GM23338 (cell line): ENCODE data around the gene SYPL2. TPM values are rescaled to one million over a fixed set of nuclear protein-coding genes. Genes with fewer than 3 reads are reported as not detected.
A peak's percentile ranks its signal among the peaks of the same experiment; 100 is the strongest.

Experiments used
- ATAC-seq: fragments of 200-7000 bp; cut with Tn5 transposase; 3 replicates; pipeline ENCODE4 v1.9.1; 2020
- DNase-seq: peaks from one replicate; pipeline ENCODE4 v3.0.0-alpha.2; 2015; ENCODE audit warnings: low spot score
- H2AFZ ChIP-seq: fragments of 200-600 bp; sonication (generic); 2 replicates; pipeline ENCODE4 v1.8.0; 2016; ENCODE audit warnings: antibody characterized with exemption, mild to moderate bottlenecking, moderate library complexity
- H3F3A ChIP-seq: fragments of 200-600 bp; sonication (generic); replicated peaks from 2 replicates; pipeline ENCODE4 v1.8.0; 2017; ENCODE audit warnings: antibody characterized with exemption, mixed run types, low read depth
- H3K27ac ChIP-seq: fragments of 200-600 bp; sonication (generic); 2 replicates; pipeline ENCODE4 v1.6.1; 2016; ENCODE audit warnings: low read depth
- H3K27me3 ChIP-seq: fragments of 200-600 bp; sonication (generic); 2 replicates; pipeline ENCODE4 v1.8.0; 2016; ENCODE audit warnings: mild to moderate bottlenecking, mixed run types, moderate library complexity; ENCODE audit not compliant: insufficient read depth
- H3K36me3 ChIP-seq: fragments of 200-600 bp; sonication (generic); 2 replicates; pipeline ENCODE4 v1.8.0; 2016; ENCODE audit warnings: mild to moderate bottlenecking; ENCODE audit not compliant: insufficient read depth
- H3K4me1 ChIP-seq: fragments of 200-600 bp; sonication (generic); 2 replicates; pipeline ENCODE4 v1.8.0; 2016; ENCODE audit warnings: mild to moderate bottlenecking, moderate library complexity; ENCODE audit not compliant: insufficient read depth
- H3K4me2 ChIP-seq: fragments of 200-600 bp; sonication (generic); 2 replicates; pipeline ENCODE4 v1.7.1; 2017; ENCODE audit warnings: mixed run types
- H3K4me3 ChIP-seq: fragments of 200-600 bp; sonication (generic); 2 replicates; pipeline ENCODE4 v1.6.1; 2016; ENCODE audit warnings: mixed run types
- H3K79me2 ChIP-seq: fragments of 200-600 bp; sonication (generic); replicated peaks from 2 replicates; pipeline ENCODE4 v1.8.0; 2017; ENCODE audit warnings: mild to moderate bottlenecking; ENCODE audit not compliant: insufficient read depth
- H3K9me2 ChIP-seq: fragments of 200-600 bp; sonication (generic); 2 replicates; pipeline ENCODE4 v1.8.0; 2017; ENCODE audit not compliant: insufficient read depth
- H4K20me1 ChIP-seq: fragments of 200-600 bp; sonication (generic); replicated peaks from 2 replicates; pipeline ENCODE4 v1.8.0; 2017; ENCODE audit warnings: mild to moderate bottlenecking; ENCODE audit not compliant: insufficient read depth
- H3K27ac Mint-ChIP-seq: 2 replicates; pipeline ENCODE4 v1.8.0; 2020; ENCODE audit warnings: inconsistent platforms, mild to moderate bottlenecking, moderate library complexity, mixed read lengths
- H3K27me3 Mint-ChIP-seq: 3 replicates; pipeline ENCODE4 v1.8.0; 2022; ENCODE audit warnings: low read depth, mild to moderate bottlenecking, moderate library complexity, mixed read lengths, inconsistent platforms; ENCODE audit not compliant: insufficient read depth, poor library complexity
- H3K36me3 Mint-ChIP-seq: 3 replicates; pipeline ENCODE4 v1.8.0; 2021; ENCODE audit warnings: low read depth, mild to moderate bottlenecking, inconsistent platforms, moderate library complexity, mixed read lengths
- H3K4me1 Mint-ChIP-seq: 3 replicates; pipeline ENCODE4 v1.8.0; 2020; ENCODE audit warnings: mild to moderate bottlenecking, inconsistent platforms, mixed read lengths
- H3K4me3 Mint-ChIP-seq: 3 replicates; pipeline ENCODE4 v1.8.0; 2021; ENCODE audit warnings: moderate library complexity, mild to moderate bottlenecking, inconsistent platforms, mixed read lengths
- H3K9me3 Mint-ChIP-seq: 3 replicates; pipeline ENCODE4 v1.8.0; 2020; ENCODE audit warnings: moderate library complexity, mild to moderate bottlenecking, inconsistent platforms, mixed read lengths
- EZH2phosphoT487 ChIP-seq: fragments of 200-600 bp; sonication (generic); IDR thresholded peaks from one replicate; pipeline ENCODE4 v1.8.1; 2018; ENCODE audit warnings: antibody characterized with exemption; ENCODE audit not compliant: unreplicated experiment
- STAT1 ChIP-seq: IDR thresholded peaks from one replicate; pipeline ENCODE4 v1.6.1; 2016; ENCODE audit warnings: antibody characterized with exemption; ENCODE audit not compliant: unreplicated experiment
- ZNF114 ChIP-seq: fragments of 250-450 bp; sonication (Bioruptor Pico); IDR thresholded peaks from 2 replicates; pipeline ENCODE4 v1.5.0; 2020; ENCODE audit warnings: mild to moderate bottlenecking, moderate library complexity
- polyA plus RNA-seq: library from polyadenylated mRNA; unstranded; fragments of >200 nt; fragmentation: Nextera tagmentation; extraction: Ambion mirVana; gene quantifications from 2 replicates; pipeline ENCODE4 v1.2.1, GENCODE V29; 2016
- total RNA-seq: library from RNA; depleted of rRNA; stranded (reverse); fragments of >200 nt; shearing (Covaris generic); gene quantifications from 2 replicates; pipeline ENCODE4 v1.2.3, GENCODE V29; 2014
- TF ChIP-seq, protein P1 (sequence below), 2 experiments: fragments of 200-600 bp in 1 of 2; sonication (generic) in 1 of 2; conservative IDR thresholded peaks; 2 replicates each; pipeline versions ENCODE4 v1.5.1 to v1.6.1; 2016 to 2017; ENCODE audit warnings: antibody characterized with exemption in 2 of 2, low read depth in 2 of 2, mild to moderate bottlenecking in 2 of 2, moderate library complexity in 1 of 2
- TF ChIP-seq, protein P2 (sequence below): fragments of 250-450 bp; sonication (Bioruptor Pico); IDR thresholded peaks from 2 replicates; pipeline ENCODE4 v1.5.0; 2020; ENCODE audit warnings: mild to moderate bottlenecking, moderate library complexity

The SYPL2 gene
- total and polyA plus RNA-seq, 2 experiments from 2014 or later: 0.40 to 0.49 TPM

DNA sequence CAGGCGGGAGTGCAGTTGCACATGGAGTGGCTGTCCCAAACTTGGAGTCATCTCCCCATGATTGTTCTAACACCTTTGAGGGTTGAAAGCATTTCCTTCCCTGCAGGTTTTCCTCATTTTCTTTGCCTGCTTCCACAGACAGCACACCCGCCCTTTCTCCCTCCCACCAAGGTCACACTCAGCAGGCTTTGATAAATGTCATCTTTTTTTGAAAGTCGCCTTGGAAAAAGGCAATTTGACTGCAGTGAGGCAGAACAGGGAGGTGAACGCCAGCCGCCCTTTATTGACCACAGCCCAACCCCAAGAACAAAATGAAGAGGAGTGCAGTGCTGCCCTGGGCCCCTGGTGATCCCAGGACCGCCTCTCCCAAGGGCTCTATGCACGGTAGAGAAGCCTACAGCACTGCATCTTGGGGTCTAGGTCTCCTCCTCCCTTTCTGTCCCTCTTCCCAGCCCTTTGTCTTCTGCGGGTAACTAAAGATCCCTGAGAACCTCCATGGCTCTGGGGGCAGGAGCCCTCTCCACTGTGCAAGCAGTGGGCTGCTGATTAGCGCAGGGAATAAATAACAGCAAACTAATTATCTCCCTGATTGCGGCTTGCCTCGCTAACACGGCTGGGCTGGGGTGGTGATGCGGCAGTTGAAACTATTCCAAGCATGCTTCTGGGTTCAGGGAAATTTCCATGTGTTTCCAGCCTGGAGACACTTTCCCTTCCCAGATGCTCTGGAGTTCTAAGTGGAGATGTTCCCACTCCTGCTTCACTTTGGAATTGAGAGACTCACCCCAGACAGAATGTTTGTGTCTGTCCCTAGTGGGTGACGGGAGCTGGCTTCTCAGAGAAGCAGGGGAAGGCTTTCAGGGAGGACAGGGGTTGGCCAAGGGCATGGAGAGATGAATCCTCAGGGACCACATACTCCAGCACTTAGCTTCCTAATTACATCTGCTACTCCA lies 54.9 kb downstream of the SYPL2 start:
- Histone ChIP-seq H3K27me3 (no peaks in the 10 kb centered on the region), H3K36me3 (no peaks in the 10 kb centered on the region), H3F3A (no peaks in the 10 kb centered on the region), H2AFZ (0 out of 2 replicates have a peak overlapping the region, but pooled peaks have one; percentile 59), H3K4me2 (no peak overlapping the region), H3K4me1 (no peaks in the 10 kb centered on the region), H4K20me1 (no peaks in the 10 kb centered on the region), H3K27ac (no peak overlapping the region), H3K9me2 (no peaks in the 10 kb centered on the region), H3K4me3 (no peak overlapping the region), H3K79me2 (no peaks in the 10 kb centered on the region)
- Mint-ChIP-seq H3K36me3 (no peaks in the 10 kb centered on the region), H3K27ac (no peak overlapping the region), H3K27me3 (peaks cover 2% of the 10 kb centered on the region), H3K4me3 (no peak overlapping the region), H3K4me1 (peaks cover 6% of the 10 kb centered on the region; the same call in 1 of the 3 replicates), H3K9me3 (no peaks in the 10 kb centered on the region)
- no peak for TF ChIP-seq STAT1
- no peak for TF ChIP-seq EZH2phosphoT487
- TF ChIP-seq, protein P1, sequence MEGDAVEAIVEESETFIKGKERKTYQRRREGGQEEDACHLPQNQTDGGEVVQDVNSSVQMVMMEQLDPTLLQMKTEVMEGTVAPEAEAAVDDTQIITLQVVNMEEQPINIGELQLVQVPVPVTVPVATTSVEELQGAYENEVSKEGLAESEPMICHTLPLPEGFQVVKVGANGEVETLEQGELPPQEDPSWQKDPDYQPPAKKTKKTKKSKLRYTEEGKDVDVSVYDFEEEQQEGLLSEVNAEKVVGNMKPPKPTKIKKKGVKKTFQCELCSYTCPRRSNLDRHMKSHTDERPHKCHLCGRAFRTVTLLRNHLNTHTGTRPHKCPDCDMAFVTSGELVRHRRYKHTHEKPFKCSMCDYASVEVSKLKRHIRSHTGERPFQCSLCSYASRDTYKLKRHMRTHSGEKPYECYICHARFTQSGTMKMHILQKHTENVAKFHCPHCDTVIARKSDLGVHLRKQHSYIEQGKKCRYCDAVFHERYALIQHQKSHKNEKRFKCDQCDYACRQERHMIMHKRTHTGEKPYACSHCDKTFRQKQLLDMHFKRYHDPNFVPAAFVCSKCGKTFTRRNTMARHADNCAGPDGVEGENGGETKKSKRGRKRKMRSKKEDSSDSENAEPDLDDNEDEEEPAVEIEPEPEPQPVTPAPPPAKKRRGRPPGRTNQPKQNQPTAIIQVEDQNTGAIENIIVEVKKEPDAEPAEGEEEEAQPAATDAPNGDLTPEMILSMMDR (conservative IDR thresholded peaks at IDR 0.05; ENCODE audit: low read depth in 2 of 2): no peak
- TF ChIP-seq ZNF114 (CRISPR knock-in tag): no peak
- TF ChIP-seq, protein P2, sequence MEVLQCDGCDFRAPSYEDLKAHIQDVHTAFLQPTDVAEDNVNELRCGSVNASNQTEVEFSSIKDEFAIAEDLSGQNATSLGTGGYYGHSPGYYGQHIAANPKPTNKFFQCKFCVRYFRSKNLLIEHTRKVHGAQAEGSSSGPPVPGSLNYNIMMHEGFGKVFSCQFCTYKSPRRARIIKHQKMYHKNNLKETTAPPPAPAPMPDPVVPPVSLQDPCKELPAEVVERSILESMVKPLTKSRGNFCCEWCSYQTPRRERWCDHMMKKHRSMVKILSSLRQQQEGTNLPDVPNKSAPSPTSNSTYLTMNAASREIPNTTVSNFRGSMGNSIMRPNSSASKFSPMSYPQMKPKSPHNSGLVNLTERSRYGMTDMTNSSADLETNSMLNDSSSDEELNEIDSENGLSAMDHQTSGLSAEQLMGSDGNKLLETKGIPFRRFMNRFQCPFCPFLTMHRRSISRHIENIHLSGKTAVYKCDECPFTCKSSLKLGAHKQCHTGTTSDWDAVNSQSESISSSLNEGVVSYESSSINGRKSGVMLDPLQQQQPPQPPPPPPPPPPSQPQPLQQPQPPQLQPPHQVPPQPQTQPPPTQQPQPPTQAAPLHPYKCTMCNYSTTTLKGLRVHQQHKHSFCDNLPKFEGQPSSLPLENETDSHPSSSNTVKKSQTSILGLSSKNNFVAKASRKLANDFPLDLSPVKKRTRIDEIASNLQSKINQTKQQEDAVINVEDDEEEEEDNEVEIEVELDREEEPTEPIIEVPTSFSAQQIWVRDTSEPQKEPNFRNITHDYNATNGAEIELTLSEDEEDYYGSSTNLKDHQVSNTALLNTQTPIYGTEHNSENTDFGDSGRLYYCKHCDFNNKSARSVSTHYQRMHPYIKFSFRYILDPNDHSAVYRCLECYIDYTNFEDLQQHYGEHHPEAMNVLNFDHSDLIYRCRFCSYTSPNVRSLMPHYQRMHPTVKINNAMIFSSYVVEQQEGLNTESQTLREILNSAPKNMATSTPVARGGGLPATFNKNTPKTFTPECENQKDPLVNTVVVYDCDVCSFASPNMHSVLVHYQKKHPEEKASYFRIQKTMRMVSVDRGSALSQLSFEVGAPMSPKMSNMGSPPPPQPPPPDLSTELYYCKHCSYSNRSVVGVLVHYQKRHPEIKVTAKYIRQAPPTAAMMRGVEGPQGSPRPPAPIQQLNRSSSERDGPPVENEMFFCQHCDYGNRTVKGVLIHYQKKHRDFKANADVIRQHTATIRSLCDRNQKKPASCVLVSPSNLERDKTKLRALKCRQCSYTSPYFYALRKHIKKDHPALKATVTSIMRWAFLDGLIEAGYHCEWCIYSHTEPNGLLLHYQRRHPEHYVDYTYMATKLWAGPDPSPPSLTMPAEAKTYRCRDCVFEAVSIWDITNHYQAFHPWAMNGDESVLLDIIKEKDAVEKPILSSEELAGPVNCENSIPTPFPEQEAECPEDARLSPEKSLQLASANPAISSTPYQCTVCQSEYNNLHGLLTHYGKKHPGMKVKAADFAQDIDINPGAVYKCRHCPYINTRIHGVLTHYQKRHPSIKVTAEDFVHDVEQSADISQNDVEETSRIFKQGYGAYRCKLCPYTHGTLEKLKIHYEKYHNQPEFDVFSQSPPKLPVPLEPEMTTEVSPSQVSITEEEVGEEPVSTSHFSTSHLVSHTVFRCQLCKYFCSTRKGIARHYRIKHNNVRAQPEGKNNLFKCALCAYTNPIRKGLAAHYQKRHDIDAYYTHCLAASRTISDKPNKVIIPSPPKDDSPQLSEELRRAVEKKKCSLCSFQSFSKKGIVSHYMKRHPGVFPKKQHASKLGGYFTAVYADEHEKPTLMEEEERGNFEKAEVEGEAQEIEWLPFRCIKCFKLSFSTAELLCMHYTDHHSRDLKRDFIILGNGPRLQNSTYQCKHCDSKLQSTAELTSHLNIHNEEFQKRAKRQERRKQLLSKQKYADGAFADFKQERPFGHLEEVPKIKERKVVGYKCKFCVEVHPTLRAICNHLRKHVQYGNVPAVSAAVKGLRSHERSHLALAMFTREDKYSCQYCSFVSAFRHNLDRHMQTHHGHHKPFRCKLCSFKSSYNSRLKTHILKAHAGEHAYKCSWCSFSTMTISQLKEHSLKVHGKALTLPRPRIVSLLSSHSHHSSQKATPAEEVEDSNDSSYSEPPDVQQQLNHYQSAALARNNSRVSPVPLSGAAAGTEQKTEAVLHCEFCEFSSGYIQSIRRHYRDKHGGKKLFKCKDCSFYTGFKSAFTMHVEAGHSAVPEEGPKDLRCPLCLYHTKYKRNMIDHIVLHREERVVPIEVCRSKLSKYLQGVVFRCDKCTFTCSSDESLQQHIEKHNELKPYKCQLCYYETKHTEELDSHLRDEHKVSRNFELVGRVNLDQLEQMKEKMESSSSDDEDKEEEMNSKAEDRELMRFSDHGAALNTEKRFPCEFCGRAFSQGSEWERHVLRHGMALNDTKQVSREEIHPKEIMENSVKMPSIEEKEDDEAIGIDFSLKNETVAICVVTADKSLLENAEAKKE (CRISPR knock-in tag): no peak
- ATAC-seq (peak; percentile 35; the same call in 1 of the 3 replicates), DNase-seq (no peak)
